Esophagus squamous epithelium (tissue), 5 donors: ENCODE data around the gene DNAJC7. TPM values are rescaled to one million over a fixed set of nuclear protein-coding genes. Genes with fewer than 3 reads are reported as not detected.
A peak's percentile ranks its signal among the peaks of the same experiment; 100 is the strongest.

Experiments used
- DNase-seq: peaks from one replicate; lab custom pipeline; 2025; lab: John Stamatoyannopoulos, UW
- H3K27ac ChIP-seq, 4 donors: fragments of 200-600 bp; sonication (generic); one replicate each; pipeline ENCODE4 v1.5.1; 2016 to 2019; ENCODE audit warnings: mild to moderate bottlenecking in 1 of 4
- H3K27me3 ChIP-seq, 4 donors: fragments of 200-600 bp; sonication (generic); 1 replicate in 3 of 4; 2 replicates in 1 of 4; pipeline versions ENCODE4 v1.5.1 to v1.6.0; 2017 to 2021; ENCODE audit warnings: antibody characterized with exemption in 1 of 4
- H3K36me3 ChIP-seq, 3 donors: fragments of 200-600 bp; sonication (generic); one replicate each; pipeline ENCODE4 v1.5.1; 2016 to 2019
- H3K4me1 ChIP-seq, 3 donors: fragments of 200-600 bp; sonication (generic); one replicate each; pipeline ENCODE4 v1.5.1; 2017 to 2019
- H3K4me3 ChIP-seq, 4 donors: fragments of 200-600 bp; sonication (generic); 1 replicate in 3 of 4; 2 replicates in 1 of 4; pipeline ENCODE4 v1.5.1; 2016 to 2019; ENCODE audit warnings: mild to moderate bottlenecking in 2 of 4, moderate library complexity in 1 of 4
- H3K9me3 ChIP-seq, 3 donors: fragments of 200-600 bp; sonication (generic); one replicate each; pipeline ENCODE4 v1.5.1; 2016 to 2019
- CTCF ChIP-seq, 6 experiments: fragments of 450-650 bp in 4 of 6; fragments of 200-600 bp in 2 of 6; sonication (generic) in 2 of 6; IDR thresholded peaks; one replicate each; pipeline ENCODE4 v1.5.1; 2016 to 2019; ENCODE audit warnings: antibody characterized with exemption in 6 of 6, mild to moderate bottlenecking in 4 of 6, moderate library complexity in 4 of 6
- POLR2A ChIP-seq, 4 donors: fragments of 450-650 bp; IDR thresholded peaks; one replicate each; pipeline ENCODE4 v1.6.1; 2017; ENCODE audit warnings: antibody characterized with exemption in 4 of 4, mild to moderate bottlenecking in 4 of 4, moderate library complexity in 3 of 4
- WGBS, 2 donors: methylation state at CpG; one replicate each; pipeline ENCODE4 v1.1.5; 2018; 5-methylcytosine and 5-hydroxymethylcytosine counted together
- intact Hi-C: fragments of 100-400 bp; cut with DNase I; formaldehyde crosslinking; loops from one replicate; pipeline ENCODE4 v1.15.0; 2022
- total RNA-seq, 4 donors: library from RNA; depleted of rRNA; stranded (reverse); fragments of >200 nt; gene quantifications; one replicate each; pipeline ENCODE4 v1.1.0, GENCODE V29; 2016
- donor health status: DM: yes; HTN: yes; CAD: no.

The DNAJC7 gene
- total RNA-seq, result 10 to 100 TPM; 42.6 to 82.0 (median 67.2) TPM

- Histone ChIP-seq H3K27me3 (no peaks in the 10 kb centered on the region), H3K36me3 (peaks cover 0 to 9% (median 2%) of the 10 kb centered on the region in 3 donors), H3K9me3 (no peaks in the 10 kb centered on the region), H3K4me3 (peak within 1 kb of the TSS; percentile 75 to 93 (median 88)), H3K27ac (peak within 1 kb of the TSS; percentile 94 to 98 (median 96)), H3K4me1 (peaks cover 23 to 75% (median 41%) of the 10 kb centered on the region in 3 donors)
- TF ChIP-seq CTCF (IDR thresholded peaks at IDR 0.05) (peak in 2 of 6 experiments; percentile 3 to 23), POLR2A (IDR thresholded peaks at IDR 0.05) (peak in 2 of 4 donors; percentile 55 to 66)
- intact Hi-C loops, result no loop called here
- DNase-seq, result peak; percentile 48
- WGBS, 2 donors, result 0 to 1% methylated on average over 17 to 31 of the region's 70 CpGs
Observed at GRCh38 chr17:42016941-42017865, at the start of gene DNAJC7. Gene DNAJC7, minus strand, starts transcription at chr17:42017439. Its CDS starts 23 bp downstream, at chr17:42017416.

GRCh38 chr17:42065201-42065600, 48.0 kb upstream of the DNAJC7 start:
- DNase-seq, result no peak
- Histone ChIP-seq H3K4me3 (no peak overlapping the region), H3K27ac (no peak overlapping the region), H3K9me3 (no peaks in the 10 kb centered on the region), H3K36me3 (no peaks in the 10 kb centered on the region), H3K4me1 (peaks cover 0 to 9% (median 0%) of the 10 kb centered on the region in 3 donors), H3K27me3 (peaks cover 0 to 21% (median 0%) of the 10 kb centered on the region in 4 donors)
- TF ChIP-seq POLR2A (IDR thresholded peaks at IDR 0.05) (no peak), CTCF (IDR thresholded peaks at IDR 0.05) (no peak)
- intact Hi-C loops, result loop anchor here (5.0 kb wide), 1 partner anchor 52 kb away; no protein-coding TSS in a partner anchor
- 62 to 67% methylated on average over 2 of the region's 2 CpGs for WGBS, 2 donors

- Histone ChIP-seq H3K4me1 (peaks cover 0 to 5% (median 5%) of the 10 kb centered on the region in 3 donors), H3K9me3 (no peaks in the 10 kb centered on the region), H3K4me3 (no peak overlapping the region), H3K27ac (no peak overlapping the region), H3K36me3 (no peaks in the 10 kb centered on the region), H3K27me3 (peaks cover 0 to 11% (median 0%) of the 10 kb centered on the region in 4 donors)
- TF ChIP-seq CTCF (IDR thresholded peaks at IDR 0.05) (no peak), POLR2A (IDR thresholded peaks at IDR 0.05) (no peak)
- WGBS, 2 donors, result 83% methylated on average over 7 of the region's 14 CpGs; no CpG with 5 or more reads in 1 of the 2 donors
- no peak for DNase-seq
- intact Hi-C loops, result no loop called here
Observed at GRCh38 chr17:42062681-42063080, 45.4 kb upstream of the DNAJC7 start.

GRCh38 chr17:42061646-42062487, 44.6 kb upstream of the DNAJC7 start:
- TF ChIP-seq POLR2A (IDR thresholded peaks at IDR 0.05), result no peak
- TF ChIP-seq CTCF (IDR thresholded peaks at IDR 0.05), result no peak

More at GRCh38 chr17:42061646-42062487, 44.6 kb upstream of the DNAJC7 start:
- Histone ChIP-seq H3K4me3 (no peak overlapping the region), H3K36me3 (no peaks in the 10 kb centered on the region), H3K27me3 (peaks cover 0 to 7% (median 0%) of the 10 kb centered on the region in 4 donors), H3K9me3 (no peaks in the 10 kb centered on the region), H3K4me1 (peaks cover 0 to 5% (median 0%) of the 10 kb centered on the region in 3 donors), H3K27ac (no peak overlapping the region)
- no peak for DNase-seq
- 70 to 74% methylated on average over 3 to 4 of the region's 5 CpGs for WGBS, 2 donors
- intact Hi-C loops, result no loop called here
